Gastrocnemius medialis (tissue), 4 donors: ENCODE results near the gene PNMA1.

ENCODE experiments used
- POLR2A ChIP-seq, 2 donors: fragments of 450-650 bp; IDR thresholded peaks; one replicate each; pipeline ENCODE4 v1.6.1; 2017; ENCODE audit warnings: antibody characterized with exemption in 2 of 2, mild to moderate bottlenecking in 2 of 2, moderate library complexity in 2 of 2
- TF ChIP-seq, protein P1 (sequence below), 5 experiments: fragments of 450-650 bp in 3 of 5; fragments of 200-600 bp in 2 of 5; sonication (generic) in 2 of 5; IDR thresholded peaks in 4 of 5; conservative IDR thresholded peaks in 1 of 5; 1 replicate in 4 of 5; 2 replicates in 1 of 5; pipeline ENCODE4 v1.5.1; 2016 to 2019; ENCODE audit warnings: antibody characterized with exemption in 5 of 5, mild to moderate bottlenecking in 3 of 5, moderate library complexity in 3 of 5

DNA sequence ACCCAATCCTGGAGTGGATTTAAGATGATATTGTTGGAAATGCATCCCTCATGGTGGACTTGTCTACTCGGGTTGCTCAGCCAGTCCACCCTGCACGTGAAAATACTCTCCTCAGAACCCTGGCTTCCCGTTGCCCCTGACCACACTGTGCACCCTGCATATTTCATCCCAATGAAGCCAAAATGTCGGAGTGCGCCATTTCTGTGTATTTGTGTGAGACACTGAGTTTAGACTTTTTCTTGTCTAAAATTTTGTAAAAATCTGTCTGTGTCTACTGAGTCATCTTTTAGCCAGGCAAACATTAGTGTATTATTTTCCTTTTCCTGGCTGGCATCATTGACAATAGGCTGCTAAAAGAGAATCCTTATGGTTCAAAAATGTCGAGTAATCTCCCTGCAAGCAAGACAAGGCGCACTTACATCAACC lies 485 bp upstream of the PNMA1 start:
- TF ChIP-seq, protein P1, sequence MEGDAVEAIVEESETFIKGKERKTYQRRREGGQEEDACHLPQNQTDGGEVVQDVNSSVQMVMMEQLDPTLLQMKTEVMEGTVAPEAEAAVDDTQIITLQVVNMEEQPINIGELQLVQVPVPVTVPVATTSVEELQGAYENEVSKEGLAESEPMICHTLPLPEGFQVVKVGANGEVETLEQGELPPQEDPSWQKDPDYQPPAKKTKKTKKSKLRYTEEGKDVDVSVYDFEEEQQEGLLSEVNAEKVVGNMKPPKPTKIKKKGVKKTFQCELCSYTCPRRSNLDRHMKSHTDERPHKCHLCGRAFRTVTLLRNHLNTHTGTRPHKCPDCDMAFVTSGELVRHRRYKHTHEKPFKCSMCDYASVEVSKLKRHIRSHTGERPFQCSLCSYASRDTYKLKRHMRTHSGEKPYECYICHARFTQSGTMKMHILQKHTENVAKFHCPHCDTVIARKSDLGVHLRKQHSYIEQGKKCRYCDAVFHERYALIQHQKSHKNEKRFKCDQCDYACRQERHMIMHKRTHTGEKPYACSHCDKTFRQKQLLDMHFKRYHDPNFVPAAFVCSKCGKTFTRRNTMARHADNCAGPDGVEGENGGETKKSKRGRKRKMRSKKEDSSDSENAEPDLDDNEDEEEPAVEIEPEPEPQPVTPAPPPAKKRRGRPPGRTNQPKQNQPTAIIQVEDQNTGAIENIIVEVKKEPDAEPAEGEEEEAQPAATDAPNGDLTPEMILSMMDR (IDR thresholded peaks at IDR 0.05 in 4 of 5, conservative IDR thresholded peaks at IDR 0.05 in 1 of 5): no peak
- TF ChIP-seq POLR2A (IDR thresholded peaks at IDR 0.05): no peak
